MV-4-11 (cell line): Measurements from ENCODE around the gene PLAAT2.
"Not testable (repeated sequence)": the region's sequence is repeated elsewhere in the genome, so short reads cannot be mapped to it uniquely, and the experiment has no call there.

Source experiments
- DNase-seq: peaks from one replicate; lab custom pipeline; 2025; lab: John Stamatoyannopoulos, UW

The PLAAT2 gene

DNA sequence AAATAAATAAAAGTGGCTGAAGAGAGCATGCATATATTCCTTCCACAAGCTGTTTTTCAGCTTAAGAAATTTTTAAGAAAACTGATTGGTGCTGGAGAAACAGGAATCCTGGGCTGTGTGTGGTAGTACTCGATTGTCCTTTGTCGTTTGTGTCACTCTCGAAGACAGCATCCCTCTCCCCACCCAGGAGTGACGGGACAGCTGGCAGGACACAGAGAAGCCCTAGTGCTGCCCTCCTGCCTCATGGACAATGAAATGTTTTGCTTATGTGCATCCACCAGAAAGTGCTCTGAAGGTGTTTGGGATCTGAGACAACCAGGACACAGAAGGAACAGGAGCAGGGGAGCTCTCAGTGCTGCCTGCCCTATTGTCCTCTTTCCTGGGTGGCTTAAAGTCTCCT is 13.8 kb downstream of the PLAAT2 start:
- DNase-seq: no peak

DNA sequence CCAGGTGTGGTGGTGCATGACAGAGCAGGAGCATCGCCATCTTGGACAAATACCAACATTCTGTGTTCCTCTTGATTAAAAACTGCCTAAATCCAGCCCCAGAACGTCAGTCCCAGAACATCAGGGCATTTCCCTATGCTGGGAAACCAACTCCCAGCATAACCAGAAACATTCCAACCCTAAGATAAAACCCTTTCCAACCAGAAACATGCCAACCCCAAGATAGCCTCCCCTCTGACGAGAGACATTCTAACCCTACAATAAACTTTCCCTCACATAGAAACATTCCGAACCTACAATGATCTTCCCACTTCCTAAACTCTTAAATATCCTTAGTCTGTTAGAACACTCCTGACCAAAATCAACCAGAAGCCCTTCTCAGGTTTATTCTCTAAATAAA is 15.0 kb downstream of the PLAAT2 start:
- no peak for DNase-seq

DNA sequence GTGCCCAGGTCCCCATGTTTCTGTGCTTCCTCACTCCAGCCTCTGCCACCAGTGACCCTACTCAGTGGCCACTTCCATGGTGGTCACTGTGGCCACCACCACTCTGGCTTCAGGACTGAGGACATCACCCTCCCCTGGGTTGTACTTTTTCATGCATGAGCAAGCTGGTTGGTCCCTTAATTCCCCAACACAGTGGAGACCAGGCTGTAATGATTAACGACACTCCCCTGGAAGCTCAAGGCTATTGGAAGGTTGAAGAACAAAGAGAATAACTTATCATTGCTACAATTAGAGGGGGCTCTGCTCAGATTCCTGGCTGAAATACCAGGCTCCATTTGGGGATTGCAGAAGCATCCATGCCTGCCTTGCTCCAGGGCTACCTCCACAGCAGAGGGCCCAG is 16.1 kb downstream of the PLAAT2 start:
- no peak for DNase-seq

DNA sequence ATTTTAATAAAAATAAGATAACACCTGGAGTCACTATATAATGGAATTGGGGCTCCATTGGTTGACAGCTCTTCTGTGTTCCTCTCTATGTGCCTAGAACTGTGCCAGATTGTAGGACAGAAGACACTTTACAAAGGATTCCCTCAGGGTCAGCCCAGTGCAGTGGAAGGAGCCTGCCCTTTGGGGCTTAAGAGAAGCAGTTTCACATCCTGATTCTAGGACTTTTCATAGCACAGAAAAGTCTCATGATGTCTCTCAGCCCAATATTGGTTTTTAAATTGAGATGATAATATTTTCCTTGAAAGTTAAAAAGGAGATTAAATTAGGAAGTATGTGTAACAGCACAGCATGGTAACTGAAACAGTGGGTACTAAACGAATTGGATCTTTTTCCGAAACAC is 19.5 kb downstream of the PLAAT2 start:
- peak; percentile 74 for DNase-seq

DNA sequence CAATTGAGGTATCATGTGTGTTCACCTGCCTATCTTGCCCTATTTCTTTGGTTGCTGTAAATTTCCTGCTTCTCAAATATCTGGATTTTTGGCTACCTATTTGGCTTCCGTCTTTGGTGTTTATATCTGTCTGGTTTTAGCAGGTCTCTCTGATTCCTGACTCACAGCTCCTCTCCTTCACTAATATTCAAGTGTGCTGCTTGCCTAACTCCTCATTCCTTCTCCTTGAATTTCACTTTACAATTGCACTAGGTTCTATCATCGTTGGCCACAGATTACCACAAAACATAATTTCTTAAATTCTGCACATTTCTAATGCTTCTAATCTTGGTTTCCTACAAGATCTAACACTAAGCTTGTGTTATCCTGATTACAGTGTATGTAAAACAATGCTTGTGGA is 20.7 kb downstream of the PLAAT2 start:
- not testable (repeated sequence) for DNase-seq

DNA sequence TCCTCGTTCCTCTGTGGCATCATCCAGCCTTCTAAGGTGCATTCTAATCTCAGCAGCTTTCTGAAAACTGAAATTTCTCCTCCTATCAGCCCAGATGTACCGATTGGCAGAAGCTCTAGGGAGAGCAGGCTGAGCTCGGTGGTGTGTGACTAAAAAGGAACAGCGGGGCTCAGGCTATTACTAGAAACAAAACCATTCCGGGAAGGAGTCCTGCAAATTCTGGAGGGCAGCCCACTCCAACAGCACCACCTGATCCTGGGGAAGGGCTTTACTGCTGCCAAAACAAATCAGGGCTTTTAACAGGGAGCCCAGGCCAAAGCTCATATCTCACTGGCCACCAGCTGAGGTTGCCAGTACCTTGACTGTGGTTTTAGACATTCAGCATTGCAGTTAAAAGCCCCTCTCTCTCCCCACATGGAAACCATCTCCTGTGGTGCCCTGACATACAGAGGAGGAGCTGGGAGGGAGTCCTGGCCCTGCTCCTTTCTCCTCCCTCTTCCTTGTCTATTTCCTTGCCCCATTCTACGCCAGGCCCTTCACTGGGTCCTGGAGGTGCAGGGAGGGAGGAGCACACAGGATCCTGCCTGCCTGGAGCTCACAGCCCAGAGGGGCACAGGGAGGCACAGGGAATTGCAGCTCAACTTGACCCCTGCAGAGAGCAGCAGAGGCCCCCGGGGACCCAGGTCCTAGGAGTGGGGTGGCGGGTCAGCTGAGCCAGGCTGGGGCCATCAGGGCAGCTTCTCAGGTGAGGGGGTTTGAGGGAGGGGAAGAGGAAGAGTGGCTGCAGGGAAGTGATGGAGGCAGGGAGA is 25.7 kb downstream of the PLAAT2 start:
- DNase-seq: no peak

DNA sequence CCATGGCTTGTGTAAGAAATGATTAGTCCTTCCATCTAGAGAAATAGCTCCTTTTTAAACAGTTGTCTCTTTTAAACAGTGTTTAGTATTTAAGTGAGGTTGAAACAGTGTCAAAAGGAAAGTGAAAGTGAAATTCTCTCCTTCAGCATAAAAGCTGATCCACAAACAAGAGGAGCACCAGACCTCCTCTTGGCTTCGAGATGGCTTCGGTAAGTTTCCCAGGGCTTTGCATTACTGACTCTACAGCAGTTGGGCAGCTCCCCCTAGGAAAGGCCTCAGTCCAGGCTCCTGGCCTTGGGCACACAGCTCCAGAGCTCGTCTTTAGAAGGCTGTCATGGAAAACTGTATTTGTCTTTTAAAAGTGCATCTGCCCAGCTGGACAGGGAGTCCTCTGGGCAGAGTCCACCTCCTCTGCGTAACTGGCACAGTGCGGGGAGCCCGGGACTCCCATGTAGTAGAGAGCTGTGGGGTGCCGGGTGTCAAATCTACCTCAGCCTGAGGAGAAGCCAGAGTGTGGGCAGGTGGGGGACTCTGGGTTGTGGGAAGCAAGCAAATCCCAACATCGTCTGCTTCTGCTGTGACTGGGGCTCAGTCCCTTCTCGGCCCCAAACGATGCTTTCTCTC is 26.4 kb downstream of the PLAAT2 start, which contains the start of gene PLAAT4:
Gene PLAAT4 (plus strand): TSS at position 140 of the 624 bp plus-strand sequence. CDS start 61 bp downstream, at position 201.
- peak; percentile 58 for DNase-seq

DNA sequence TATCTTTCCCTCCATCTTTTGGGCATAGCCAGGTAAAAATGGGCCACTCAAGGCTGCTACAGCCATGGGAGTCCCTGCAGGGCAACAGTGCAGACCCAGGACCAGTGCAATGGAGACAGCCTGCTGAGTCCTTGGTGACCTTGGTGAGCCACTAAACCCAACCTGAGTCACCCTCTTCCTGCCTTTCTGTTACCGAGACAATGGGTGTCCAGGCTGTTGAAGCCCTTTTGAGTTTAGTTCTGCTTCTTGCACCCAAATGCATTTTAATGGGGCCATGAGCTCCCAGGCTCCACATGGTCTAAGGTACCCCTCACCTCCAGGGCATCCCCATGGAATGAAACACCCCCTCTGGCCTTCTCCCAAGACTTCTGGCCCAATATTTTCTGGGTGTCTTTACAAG is 27.4 kb downstream of the PLAAT2 start:
- peak; percentile 49 for DNase-seq

DNA sequence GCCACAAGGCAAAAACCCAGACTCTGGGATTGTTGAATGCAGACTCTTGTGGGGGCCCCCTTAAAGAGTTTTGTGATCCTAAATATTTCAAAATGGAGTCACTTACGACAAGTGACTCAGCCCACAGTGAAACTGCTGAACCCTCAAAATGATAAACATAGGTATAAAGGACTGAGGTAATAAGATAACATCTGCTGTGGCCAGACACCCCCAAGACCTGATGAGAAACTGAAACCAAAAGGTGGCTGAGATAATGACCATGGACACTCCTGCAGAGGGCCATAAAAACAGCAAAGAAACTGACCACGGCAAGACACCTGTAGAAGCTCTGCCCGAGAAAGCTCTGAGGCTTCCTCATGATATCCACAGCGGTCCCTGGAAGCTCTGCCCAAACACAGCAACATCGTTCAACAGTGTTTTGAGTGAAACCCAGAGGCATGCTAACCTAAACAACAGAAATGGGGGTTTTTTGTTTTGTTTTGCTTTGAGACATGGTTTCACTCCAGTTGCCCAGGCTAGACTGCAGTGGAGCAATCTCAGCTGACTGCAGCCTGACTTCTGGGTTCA is 28.2 kb downstream of the PLAAT2 start:
- DNase-seq: no peak

DNA sequence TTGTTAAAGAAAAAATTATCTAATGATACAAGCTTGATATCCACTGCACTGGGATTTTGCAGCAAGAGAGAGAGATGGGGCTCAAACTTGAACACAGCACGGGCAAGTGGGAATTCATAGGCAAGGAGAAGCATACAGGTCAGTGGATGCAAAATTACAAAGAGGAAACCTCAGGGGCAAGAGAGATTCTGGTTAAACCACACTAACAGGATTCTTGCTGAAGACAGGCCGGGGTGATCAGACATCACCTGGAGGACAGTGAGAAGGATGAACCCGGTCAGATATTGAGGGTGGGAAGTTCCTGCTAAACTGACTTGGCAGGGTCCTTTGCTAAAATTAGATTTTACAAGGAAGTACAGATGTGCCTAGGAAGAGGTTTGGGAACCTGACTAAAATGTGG is 29.1 kb downstream of the PLAAT2 start:
- DNase-seq: no peak

DNA sequence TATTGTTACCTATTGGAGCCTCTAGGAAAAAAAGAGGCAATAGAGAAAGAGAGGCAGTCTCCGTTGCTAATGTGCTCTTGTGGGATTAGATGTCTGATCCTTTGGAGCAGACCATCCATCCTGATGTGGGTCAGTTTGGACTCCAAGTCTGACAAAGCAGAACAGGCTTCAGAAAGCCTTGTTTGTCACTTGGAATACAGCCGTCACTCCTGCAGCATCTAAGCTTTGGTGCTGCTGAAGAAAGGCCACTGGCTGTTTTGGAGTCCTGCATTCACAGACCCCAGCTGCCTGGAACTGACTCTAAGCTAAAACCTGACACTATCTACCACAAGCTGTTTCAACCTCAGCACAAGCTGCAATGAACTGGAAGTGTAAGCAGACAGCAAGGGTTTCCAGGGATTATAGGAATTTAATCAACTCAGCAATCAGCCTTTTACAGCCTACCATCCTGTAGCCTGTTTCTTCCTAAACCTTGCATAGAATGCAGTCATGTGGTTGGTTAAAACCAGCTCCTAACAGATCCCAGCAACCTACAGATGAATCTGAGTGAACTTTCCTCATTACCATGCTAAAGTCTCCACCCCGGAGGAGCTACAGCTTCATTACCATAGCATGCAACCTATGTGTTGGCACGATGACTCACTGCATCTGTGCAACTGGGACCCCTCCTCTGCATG is 30.2 kb downstream of the PLAAT2 start:
- no peak for DNase-seq

DNA sequence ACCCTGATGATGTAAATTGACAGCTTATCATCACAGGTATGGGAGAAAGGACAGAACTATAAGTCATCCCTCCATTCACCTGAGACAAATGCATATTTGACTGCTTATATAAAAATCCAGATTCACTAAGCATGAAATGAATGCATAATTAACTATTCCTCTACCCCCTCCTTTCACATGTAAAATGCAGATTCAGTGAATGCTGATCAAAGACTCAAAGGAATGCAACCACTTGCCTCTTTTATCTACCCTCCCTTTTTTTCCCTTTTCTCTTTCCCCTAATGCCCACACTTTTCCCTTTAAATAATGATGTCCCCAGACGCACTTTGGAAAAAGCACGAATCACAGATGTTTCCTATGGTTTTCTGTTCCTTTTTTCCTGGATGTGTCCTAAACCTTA is 31.1 kb downstream of the PLAAT2 start:
- no peak for DNase-seq

DNA sequence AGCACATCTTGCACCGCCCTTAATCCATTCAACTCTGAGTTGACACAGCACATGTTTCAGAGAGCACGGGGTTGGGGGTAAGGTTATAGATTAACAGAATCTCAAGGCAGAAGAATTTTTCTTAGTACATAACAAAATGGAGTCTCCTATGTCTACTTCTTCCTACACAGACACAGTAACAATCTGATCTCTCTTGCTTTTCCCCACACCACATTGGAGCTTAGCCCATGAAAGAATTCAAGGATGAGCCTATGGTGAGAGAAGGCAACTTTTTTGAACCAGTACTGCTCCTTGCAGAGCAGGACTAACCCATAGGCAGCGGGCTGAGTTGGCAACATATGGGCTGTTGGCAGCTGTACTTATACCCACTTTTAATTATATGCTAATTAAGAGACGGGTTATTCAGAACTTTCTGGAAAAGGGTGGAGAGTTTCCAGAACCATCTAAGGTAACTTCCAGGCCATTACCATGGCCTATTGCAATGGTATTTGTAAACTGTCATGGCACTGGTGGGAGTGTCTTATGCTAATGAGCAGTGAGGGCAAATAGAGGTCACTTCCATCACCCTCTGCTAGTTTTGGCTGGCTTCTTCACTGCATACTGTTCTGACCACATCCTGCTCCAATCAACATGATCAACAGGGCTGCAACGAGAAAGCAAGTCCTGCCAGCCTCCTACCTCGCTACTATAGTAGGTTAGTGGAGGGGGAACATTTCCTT is 31.9 kb downstream of the PLAAT2 start:
- DNase-seq: peak; percentile 83

DNA sequence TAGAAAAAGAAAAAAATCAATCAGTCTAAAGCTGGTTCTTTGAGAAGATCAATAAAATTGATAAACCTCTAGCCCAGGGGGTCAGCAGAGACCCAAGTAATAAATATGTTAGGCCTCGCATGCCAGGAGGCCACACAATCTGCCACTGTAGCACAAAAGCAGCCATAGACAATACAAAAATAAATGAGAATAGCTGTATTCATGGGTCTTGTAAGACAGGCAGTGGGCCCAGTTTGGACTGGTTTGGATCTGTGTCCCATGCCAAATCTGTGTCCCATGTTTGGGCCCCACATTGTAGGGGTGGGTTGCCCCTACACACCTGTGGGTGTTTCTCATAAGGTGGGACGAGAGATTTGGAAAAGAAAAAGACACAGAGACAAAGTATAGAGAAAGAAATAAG is 33.2 kb downstream of the PLAAT2 start:
- DNase-seq: no peak

DNA sequence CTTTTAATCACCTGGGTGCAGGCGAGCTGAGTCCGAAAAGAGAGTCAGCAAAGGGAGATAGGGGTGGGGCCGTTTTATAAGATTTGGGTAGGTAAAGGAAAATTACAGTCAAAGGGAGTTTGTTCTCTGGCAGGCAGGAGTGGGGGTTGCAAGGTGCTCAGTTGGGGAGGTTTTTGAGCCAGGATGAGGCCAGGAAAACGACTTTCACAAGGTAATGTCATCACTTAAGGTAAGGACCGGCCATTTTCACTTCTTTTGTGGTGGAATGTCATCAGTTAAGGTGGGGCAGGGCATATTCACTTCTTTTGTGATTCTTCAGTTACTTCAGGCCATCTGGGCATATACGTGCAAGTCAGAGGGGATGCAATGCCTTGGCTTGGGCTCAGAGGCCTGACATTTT is 33.8 kb downstream of the PLAAT2 start:
- DNase-seq: not testable (repeated sequence)

DNA sequence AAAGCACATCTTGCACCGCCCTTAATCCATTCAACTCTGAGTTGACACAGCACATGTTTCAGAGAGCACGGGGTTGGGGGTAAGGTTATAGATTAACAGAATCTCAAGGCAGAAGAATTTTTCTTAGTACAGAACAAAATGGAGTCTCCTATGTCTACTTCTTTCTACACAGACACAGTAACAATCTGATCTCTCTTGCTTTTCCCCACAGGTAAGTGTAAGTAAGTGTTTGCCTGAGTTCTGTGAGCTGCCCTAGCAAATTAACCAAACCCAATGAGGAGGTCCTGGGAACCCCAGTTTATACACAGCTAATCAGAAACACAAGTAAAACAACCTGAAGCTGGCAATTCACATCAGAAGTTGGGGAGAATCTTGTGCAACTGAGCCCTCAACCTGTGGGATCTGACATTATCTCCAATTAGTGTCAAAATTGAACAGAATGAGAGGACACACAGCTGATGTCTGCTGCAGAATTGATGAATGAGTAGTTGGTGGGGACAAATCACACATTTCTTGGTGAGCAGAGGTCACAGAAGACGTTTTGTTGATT is 34.4 kb downstream of the PLAAT2 start:
- DNase-seq: not testable (repeated sequence)

DNA sequence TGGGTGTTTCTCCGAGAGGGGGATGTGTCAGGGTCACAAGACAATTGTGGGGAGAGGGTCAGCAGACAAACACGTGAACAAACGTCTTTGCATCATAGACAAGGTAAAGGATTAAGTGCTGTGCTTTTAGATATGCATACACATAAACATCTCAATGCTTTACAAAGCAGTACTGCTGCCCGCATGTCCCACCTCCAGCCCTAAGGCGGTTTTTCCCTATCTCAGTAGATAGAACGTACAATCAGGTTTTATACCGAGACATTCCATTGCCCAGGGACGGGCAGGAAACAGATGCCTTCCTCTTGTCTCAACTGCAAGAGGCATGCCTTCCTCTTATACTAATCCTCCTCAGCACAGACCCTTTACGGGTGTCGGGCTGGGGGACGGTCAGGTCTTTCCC is 35.0 kb downstream of the PLAAT2 start:
- not testable (repeated sequence) for DNase-seq

DNA sequence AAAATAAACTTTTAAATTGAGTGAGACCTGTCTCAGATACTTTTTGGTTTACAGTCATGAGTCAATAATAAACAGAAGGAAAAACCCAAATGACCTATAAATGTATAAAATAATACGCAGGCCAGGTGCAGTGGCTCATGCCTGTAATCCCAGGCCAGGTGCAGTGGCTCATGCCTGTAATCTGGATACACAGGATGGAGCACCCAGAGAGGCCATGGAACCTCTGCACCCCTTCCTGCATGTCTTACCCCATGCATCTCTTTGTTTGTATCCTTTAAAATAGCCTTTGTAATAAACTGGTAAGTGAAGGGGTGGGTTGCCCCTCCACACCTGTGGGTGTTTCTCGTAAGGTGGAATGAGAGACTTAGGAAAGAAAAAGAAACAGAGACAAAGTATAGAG is 35.5 kb downstream of the PLAAT2 start:
- DNase-seq: no peak

DNA sequence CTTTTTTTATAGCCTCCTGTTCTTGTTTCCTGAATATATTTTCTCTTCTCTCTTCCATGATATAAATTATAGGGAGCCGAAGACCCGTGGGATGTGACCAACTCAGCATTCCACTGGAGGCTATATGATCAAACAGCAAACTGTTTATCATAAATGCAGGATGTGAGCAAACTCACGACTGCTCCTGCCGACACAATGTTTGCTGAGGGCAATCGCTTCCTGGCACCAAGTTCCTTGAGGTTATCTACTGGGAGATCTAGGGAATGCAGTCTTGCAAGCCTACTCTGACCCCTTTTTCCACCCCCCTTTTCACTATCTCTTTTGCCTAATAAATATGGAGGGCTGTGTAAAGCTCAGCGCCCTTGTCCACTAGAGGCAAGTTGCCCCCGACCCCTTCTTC is 40.0 kb downstream of the PLAAT2 start:
- DNase-seq: no peak

DNA sequence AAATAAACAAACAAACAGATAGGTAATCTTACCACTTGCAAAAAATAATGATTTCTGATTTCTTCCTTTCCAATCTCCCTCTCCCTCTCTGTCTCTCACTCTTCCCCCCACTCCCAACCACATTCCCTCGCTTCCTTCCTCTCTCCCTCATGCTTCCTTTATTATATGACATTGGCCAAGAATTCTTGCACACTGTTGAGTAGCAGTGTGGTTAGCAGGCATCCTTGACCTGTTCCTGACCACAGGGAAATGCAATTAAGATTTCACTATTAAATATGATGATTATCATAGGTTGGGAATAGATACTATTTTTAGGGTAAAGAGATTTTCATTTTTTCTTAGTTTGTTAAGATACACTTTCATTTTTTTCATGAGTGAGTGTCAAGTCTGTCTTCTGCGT is 41.3 kb downstream of the PLAAT2 start:
- DNase-seq: no peak

DNA sequence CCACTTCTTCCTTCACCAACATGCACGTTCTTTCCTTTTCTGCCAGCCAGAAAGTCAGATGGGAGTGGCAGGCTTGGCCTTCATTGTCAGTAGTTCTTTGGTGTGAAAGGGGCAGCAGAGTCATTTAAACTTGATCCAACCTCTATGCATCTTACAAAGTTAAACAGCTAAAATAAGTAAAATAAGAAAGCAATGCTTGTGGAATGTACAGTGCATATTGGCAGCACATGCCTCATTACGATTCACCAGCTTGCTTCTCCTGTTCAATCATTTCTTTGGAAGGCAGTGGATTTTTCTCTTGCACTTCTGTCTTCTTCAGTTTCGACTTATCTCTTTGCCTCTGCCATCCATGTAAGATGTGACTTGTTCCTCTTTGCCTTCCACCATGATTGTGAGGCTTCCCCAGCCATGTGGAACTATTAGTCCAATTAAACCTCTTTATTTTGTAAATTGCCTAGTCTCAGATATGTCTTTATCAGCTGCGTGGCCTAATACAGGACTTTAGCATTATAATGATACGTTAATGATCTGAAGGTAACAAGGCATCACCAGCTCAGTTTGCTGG is 42.5 kb downstream of the PLAAT2 start:
- DNase-seq: no peak
